Melanocyte of skin (primary cell): ENCODE measurements around the gene UBE2L6. TPM values are rescaled to one million over a fixed set of nuclear protein-coding genes. Genes with fewer than 3 reads are reported as not detected.

Experiments
- small RNA-seq, 2 donors: library from RNA; depleted of rRNA; stranded (forward); fragments of <200 nt; gene quantifications; one replicate each; pipeline ENCODE3, GENCODE V24; 2012
- total RNA-seq, 2 donors: library from RNA; depleted of rRNA; stranded (reverse); fragments of >200 nt; gene quantifications; 2 replicates each; pipeline ENCODE4 v1.2.3, GENCODE V29; 2012

UBE2L6 gene
- 100 to 1,000 TPM; 169 to 295 TPM for total RNA-seq

GRCh38 chr11:57567515-57568329 lies at the start of gene UBE2L6:
Gene UBE2L6 (minus strand): TSS chr11:57567672. CDS start chr11:57567611, 61 bp downstream.

GRCh38 chr11:57597461-57597915 lies 30.0 kb upstream of the UBE2L6 start, which contains the start of gene SERPING1:
Gene SERPING1 (plus strand): TSS chr11:57597685. CDS start chr11:57598271, 586 bp downstream.

GRCh38 chr11:57536947-57537619 lies 30.4 kb downstream of the UBE2L6 start, which contains the start of gene SMTNL1:
Gene SMTNL1 (plus strand): TSS chr11:57537595. CDS start chr11:57542643, 5,048 bp downstream.

GRCh38 chr11:57530596-57531507 lies 36.6 kb downstream of the UBE2L6 start, which contains the start of gene TIMM10:
Gene TIMM10 (minus strand): TSS chr11:57530754. CDS start chr11:57530189, 565 bp downstream.

GRCh38 chr11:57515332-57516060 lies 52.0 kb downstream of the UBE2L6 start, which contains the start of gene SLC43A1:
Gene SLC43A1 (minus strand): TSS chr11:57515702. CDS start chr11:57514111, 1,591 bp downstream.

Small RNAs within 50 kb of the gene (small RNA-seq; reads per million reads assigned to genes)
- 0 reads per million in 2 donors for gene RN7SL605P

Other genes starting within 250 kb of the UBE2L6 start
- 10 to 100 TPM; 20.3 to 22.7 TPM for gene TNKS1BP1, start 242.7 kb downstream of the UBE2L6 start, total RNA-seq
- gene SSRP1, start 231.8 kb downstream of the UBE2L6 start, total RNA-seq, result 10 to 100 TPM; 47.5 to 78.9 TPM
- not detected for gene P2RX3, start 229.3 kb downstream of the UBE2L6 start, total RNA-seq
- not detected for gene PRG3, start 186.5 kb downstream of the UBE2L6 start, total RNA-seq
- under 1 TPM; under 0.01 to 0.69 TPM for gene PRG2, start 177.0 kb downstream of the UBE2L6 start, total RNA-seq
- gene SLC43A3, start 140.6 kb downstream of the UBE2L6 start, total RNA-seq, result 100 to 1,000 TPM; 319 to 645 TPM
- gene RTN4RL2, start 107.1 kb downstream of the UBE2L6 start, total RNA-seq, result under 1 TPM; under 0.01 to 0.67 TPM
- gene SLC43A1, start 52.0 kb downstream of the UBE2L6 start, total RNA-seq, result 10 to 100 TPM in 1 of 2 donors, 1 to 10 TPM in 1; 5.2 to 17.0 TPM
- 10 to 100 TPM; 19.6 to 72.9 TPM for gene TIMM10, start 36.9 kb downstream of the UBE2L6 start, total RNA-seq
- gene SMTNL1, start 30.1 kb downstream of the UBE2L6 start, total RNA-seq, result not detected
- 1 to 10 TPM; 8.3 to 8.9 TPM for gene SERPING1, start 30.0 kb upstream of the UBE2L6 start, total RNA-seq
- gene YPEL4, start 82.2 kb upstream of the UBE2L6 start, total RNA-seq, result 1 to 10 TPM in 1 of 2 donors, under 1 TPM in 1; 0.33 to 1.4 TPM
- gene CLP1, start 90.1 kb upstream of the UBE2L6 start, total RNA-seq, result 10 to 100 TPM; 14.1 to 26.6 TPM
- gene ZDHHC5, start 100.4 kb upstream of the UBE2L6 start, total RNA-seq, result 10 to 100 TPM; 42.3 to 56.3 TPM
- gene MED19, start 144.5 kb upstream of the UBE2L6 start, total RNA-seq, result 10 to 100 TPM; 12.7 to 17.3 TPM
- 100 to 1,000 TPM in 1 of 2 donors, 10 to 100 TPM in 1; 91.9 to 141 TPM for gene TMX2, start 144.9 kb upstream of the UBE2L6 start, total RNA-seq
- 10 to 100 TPM; 67.6 to 82.2 TPM for gene SELENOH, start 173.8 kb upstream of the UBE2L6 start, total RNA-seq
- not detected for gene BTBD18, start 184.1 kb upstream of the UBE2L6 start, total RNA-seq
- gene CTNND1, start 194.1 kb upstream of the UBE2L6 start, total RNA-seq, result 100 to 1,000 TPM; 119 to 165 TPM